ENCODE data around the gene USP8. TPM values are rescaled to one million over a fixed set of nuclear protein-coding genes. Genes with fewer than 3 reads are reported as not detected.
A peak's percentile ranks its signal among the peaks of the same experiment; 100 is the strongest.
"Not testable (repeated sequence)": the region's sequence is repeated elsewhere in the genome, so short reads cannot be mapped to it uniquely, and the experiment has no call there.

Gene USP8
- polyA plus RNA-seq, 3 donors = 50.8 to 62.3 (median 61.7) TPM

- not testable (repeated sequence) for DNase-seq (ENCODE audit: extremely low read depth in 1 of 11, low read depth in 9 of 11, low spot score in 4 of 11)
These were observed 81.5 kb downstream of the USP8 start for GRCh38 chr15:50505656-50506055.

GRCh38 chr15:50506121-50506520 is 81.9 kb downstream of the USP8 start:
- peak in 6 of 11 donors; percentile 3 to 18 (median 7) for DNase-seq (ENCODE audit: extremely low read depth in 1 of 11, low read depth in 9 of 11, low spot score in 4 of 11)

GRCh38 chr15:50513001-50513400 is 88.8 kb downstream of the USP8 start:
- DNase-seq (ENCODE audit: extremely low read depth in 1 of 11, low read depth in 9 of 11, low spot score in 4 of 11) = no peak

- no peak for DNase-seq (ENCODE audit: extremely low read depth in 1 of 11, low read depth in 9 of 11, low spot score in 4 of 11)
These were observed 95.7 kb downstream of the USP8 start for GRCh38 chr15:50519740-50520425.

GRCh38 chr15:50523851-50524251 is 99.6 kb downstream of the USP8 start:
- no peak for DNase-seq (ENCODE audit: extremely low read depth in 1 of 11, low read depth in 9 of 11, low spot score in 4 of 11)

GRCh38 chr15:50531163-50531562 is 107.0 kb downstream of the USP8 start:
- DNase-seq (ENCODE audit: extremely low read depth in 1 of 11, low read depth in 9 of 11, low spot score in 4 of 11) = no peak

- DNase-seq (ENCODE audit: extremely low read depth in 1 of 11, low read depth in 9 of 11, low spot score in 4 of 11) = no peak
These were observed 107.6 kb downstream of the USP8 start for GRCh38 chr15:50531766-50532165.

GRCh38 chr15:50542887-50543210 is 118.6 kb downstream of the USP8 start:
- DNase-seq (ENCODE audit: extremely low read depth in 1 of 11, low read depth in 9 of 11, low spot score in 4 of 11) = no peak

GRCh38 chr15:50543556-50543955 is 119.4 kb downstream of the USP8 start:
- DNase-seq (ENCODE audit: extremely low read depth in 1 of 11, low read depth in 9 of 11, low spot score in 4 of 11) = no peak

- no peak for DNase-seq (ENCODE audit: extremely low read depth in 1 of 11, low read depth in 9 of 11, low spot score in 4 of 11)
These were observed 120.2 kb downstream of the USP8 start for GRCh38 chr15:50544368-50544767.

- no peak for DNase-seq (ENCODE audit: extremely low read depth in 1 of 11, low read depth in 9 of 11, low spot score in 4 of 11)
These were observed 122.4 kb downstream of the USP8 start, which contains the start of gene USP50 for GRCh38 chr15:50546566-50546965. Gene USP50 (minus strand): TSS chr15:50546666. CDS start chr15:50546525, 141 bp downstream.

- DNase-seq (ENCODE audit: extremely low read depth in 1 of 11, low read depth in 9 of 11, low spot score in 4 of 11) = no peak
These were observed 125.1 kb downstream of the USP8 start for GRCh38 chr15:50549326-50549725.

- no peak for DNase-seq (ENCODE audit: extremely low read depth in 1 of 11, low read depth in 9 of 11, low spot score in 4 of 11)
These were observed 128.0 kb downstream of the USP8 start for GRCh38 chr15:50552238-50552637.

- no peak for DNase-seq (ENCODE audit: extremely low read depth in 1 of 11, low read depth in 9 of 11, low spot score in 4 of 11)
These were observed 132.6 kb downstream of the USP8 start for GRCh38 chr15:50556642-50557371.

- no peak for DNase-seq (ENCODE audit: extremely low read depth in 1 of 11, low read depth in 9 of 11, low spot score in 4 of 11)
These were observed 133.8 kb downstream of the USP8 start for GRCh38 chr15:50558012-50558411.

- no peak for DNase-seq (ENCODE audit: extremely low read depth in 1 of 11, low read depth in 9 of 11, low spot score in 4 of 11)
These were observed 138.8 kb downstream of the USP8 start for GRCh38 chr15:50562735-50563640.

- no peak for DNase-seq (ENCODE audit: extremely low read depth in 1 of 11, low read depth in 9 of 11, low spot score in 4 of 11)
These were observed 139.6 kb downstream of the USP8 start for GRCh38 chr15:50563756-50564155.
